ENCODE results near the gene TYK2.

DNA sequence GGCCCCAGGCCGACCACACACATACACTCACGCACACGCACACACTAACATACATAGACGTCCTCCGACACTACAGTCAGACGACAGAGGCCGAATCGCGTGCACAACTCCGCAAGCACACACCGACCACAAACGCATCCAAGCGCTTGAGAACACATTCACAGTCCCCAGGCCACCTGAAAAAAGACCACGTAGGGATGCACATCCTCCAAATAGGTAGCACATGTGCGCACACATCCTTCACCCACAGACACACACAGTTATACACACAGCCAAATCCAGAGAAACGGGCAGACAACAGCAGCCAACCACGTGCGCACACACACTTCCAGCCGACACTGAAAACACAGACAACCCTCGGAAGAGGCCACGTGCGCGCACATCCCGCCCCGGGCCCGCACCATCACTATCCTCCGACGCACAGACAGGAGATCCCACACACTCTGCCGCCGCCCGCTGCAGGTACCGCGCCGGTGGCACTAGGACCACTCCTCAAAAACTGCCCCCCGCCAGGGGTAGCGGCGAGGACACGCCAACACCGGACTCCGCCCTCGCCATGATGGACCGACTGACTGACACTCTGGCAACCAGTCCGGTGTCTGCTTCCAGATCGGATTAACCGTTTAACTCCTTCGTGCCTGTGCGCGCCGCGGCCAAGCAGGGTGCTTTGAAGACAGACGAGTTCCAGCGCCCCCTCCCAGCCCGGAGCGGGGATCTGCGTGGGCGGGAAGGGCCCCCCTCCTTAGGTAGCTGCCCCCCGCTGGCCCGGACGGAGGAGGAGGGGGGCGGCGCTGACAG, 39.5 kb upstream of the TYK2 start:
- TF ChIP-seq POLR2AphosphoS5 (IDR thresholded peaks at IDR 0.05; ENCODE audit: low read depth, low read length): no peak
- peak; percentile 24; the same call in 1 of the 2 replicates for TF ChIP-seq POLR2A (IDR thresholded peaks at IDR 0.05; ENCODE audit: low read depth, low read length)
- no peak for TF ChIP-seq SPI1 (IDR thresholded peaks at IDR 0.05; ENCODE audit: low read depth, low read length)
- no peak for TF ChIP-seq TAF1 (IDR thresholded peaks at IDR 0.05; ENCODE audit: low read depth, low read length)
- TF ChIP-seq POU2F2 (IDR thresholded peaks at IDR 0.05; ENCODE audit: low read depth, low read length): peak; percentile 27; the same call in 1 of the 2 replicates

Data from GM12891 (cell line).